Fibroblast of skin of back (primary cell): ENCODE results near the gene STK16.
"Not testable (repeated sequence)": the region's sequence is repeated elsewhere in the genome, so short reads cannot be mapped to it uniquely, and the experiment has no call there.

Experiments used
- DNase-seq: peaks from one replicate; pipeline ENCODE4 v3.0.0-alpha.2; 2013

STK16 gene

GRCh38 chr2:219272356-219272755 lies 27.1 kb downstream of the STK16 start:
- DNase-seq: no peak

- peak; percentile 17 for DNase-seq
Measured at GRCh38 chr2:219272995-219273394, 27.7 kb downstream of the STK16 start.

GRCh38 chr2:219273937-219274336 lies 28.7 kb downstream of the STK16 start:
- DNase-seq: peak; percentile 28

GRCh38 chr2:219274361-219274921 lies 29.2 kb downstream of the STK16 start:
- DNase-seq: peak; percentile 94

GRCh38 chr2:219277703-219278654 lies 32.7 kb downstream of the STK16 start:
- DNase-seq: peak; percentile 86

- DNase-seq: no peak
Measured at GRCh38 chr2:219278655-219279150, 33.4 kb downstream of the STK16 start.

GRCh38 chr2:219279151-219279915 lies 34.1 kb downstream of the STK16 start, which contains the start of gene DNAJB2:
TSS of gene DNAJB2 (plus strand) at chr2:219279366. CDS start at chr2:219279834, 468 bp downstream.
- peak; percentile 99 for DNase-seq

- no peak for DNase-seq
Measured at GRCh38 chr2:219279916-219280516, 34.7 kb downstream of the STK16 start.

GRCh38 chr2:219280651-219281050 lies 35.4 kb downstream of the STK16 start:
- DNase-seq: no peak

GRCh38 chr2:219281588-219281987 lies 36.3 kb downstream of the STK16 start:
- no peak for DNase-seq

GRCh38 chr2:219282375-219282774 lies 37.1 kb downstream of the STK16 start:
- DNase-seq: no peak

- no peak for DNase-seq
Measured at GRCh38 chr2:219282943-219283581, 37.8 kb downstream of the STK16 start.

- DNase-seq: no peak
Measured at GRCh38 chr2:219284501-219285372, 39.5 kb downstream of the STK16 start.

- no peak for DNase-seq
Measured at GRCh38 chr2:219285373-219285735, 40.1 kb downstream of the STK16 start.

GRCh38 chr2:219285894-219286425 lies 40.7 kb downstream of the STK16 start:
- DNase-seq: peak; percentile 76

GRCh38 chr2:219286436-219287115 lies 41.3 kb downstream of the STK16 start:
- no peak for DNase-seq

GRCh38 chr2:219287116-219287440 lies 41.8 kb downstream of the STK16 start:
- not testable (repeated sequence) for DNase-seq

GRCh38 chr2:219287580-219288265 lies 42.4 kb downstream of the STK16 start:
- DNase-seq: no peak

GRCh38 chr2:219289195-219289536 lies 43.9 kb downstream of the STK16 start:
- DNase-seq: no peak
